ENCODE data around the gene LRPAP1.

DNA sequence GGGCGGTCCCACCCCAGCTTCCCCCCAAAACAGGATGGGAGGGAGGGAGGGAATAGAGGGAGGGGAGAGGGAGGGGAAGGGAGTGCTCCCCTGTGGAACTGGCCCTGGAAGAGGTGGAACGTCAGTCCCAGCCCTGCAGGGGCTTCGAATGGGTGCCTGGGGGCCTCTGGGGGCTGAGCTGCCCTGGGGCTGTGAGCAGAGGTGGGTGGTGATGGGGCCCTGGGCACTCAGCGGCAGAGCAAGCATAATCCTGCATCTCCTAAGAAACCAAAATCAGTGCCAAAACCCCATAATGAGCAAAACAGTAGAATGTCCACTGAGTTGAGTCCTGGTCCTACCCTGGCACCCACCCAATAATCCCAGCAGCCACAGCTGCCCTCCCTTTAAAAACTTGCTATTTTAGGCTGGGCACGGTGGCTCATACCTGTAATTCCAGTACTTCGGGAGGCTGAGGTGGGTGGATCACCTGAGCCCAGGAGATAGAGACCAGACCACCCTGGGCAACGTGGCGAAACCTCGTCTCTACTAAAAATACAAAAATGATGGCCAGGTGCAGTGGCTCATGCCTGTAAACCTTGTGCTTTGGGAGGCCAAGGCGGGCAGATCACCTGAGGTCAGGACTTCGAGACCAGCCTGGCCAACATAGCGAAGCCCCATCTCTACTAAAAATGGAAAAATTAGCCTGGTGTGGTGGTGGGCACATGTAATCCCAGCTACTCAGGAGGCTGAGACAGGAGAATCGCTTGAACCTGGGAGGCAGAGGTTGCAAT is 58.0 kb downstream of the LRPAP1 start:
- TF ChIP-seq POLR2A (IDR thresholded peaks at IDR 0.05) (no peak), CTCF (IDR thresholded peaks at IDR 0.05) (no peak)
